Hematopoietic multipotent progenitor cell treated with erythropoietin and hydrocortisone succinate and interleukin-3 and kit ligand, for 17 days (in vitro differentiated cells): ENCODE measurements around the gene PARP12.
A peak's percentile ranks its signal among the peaks of the same experiment; 100 is the strongest.

Experiments used
- DNase-seq: peaks from one replicate; pipeline ENCODE4 v3.0.0-alpha.2; 2015; ENCODE audit warnings: low spot score

PARP12 gene

DNA sequence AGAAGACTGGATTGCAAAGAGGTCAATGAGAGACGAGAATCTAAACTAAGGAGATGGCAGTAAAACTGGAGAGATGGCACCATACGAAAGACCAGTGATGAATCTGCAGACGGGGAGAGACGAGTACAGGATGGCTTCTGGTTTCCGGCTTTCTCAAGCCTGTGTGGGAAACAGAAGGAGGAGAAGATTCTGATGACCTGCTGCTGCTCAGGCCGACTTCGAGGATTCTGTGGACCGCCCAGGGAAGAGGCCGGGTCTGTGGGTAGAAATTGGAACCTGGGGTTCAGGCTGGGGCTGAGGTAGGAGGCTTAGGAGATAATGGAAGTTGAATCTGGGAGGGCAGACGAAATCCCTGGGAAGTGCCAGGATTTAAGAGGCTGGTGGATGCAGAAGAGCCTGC, 48.6 kb downstream of the PARP12 start:
- no peak for DNase-seq

- DNase-seq: no peak
Measured at GRCh38 chr7:140013676-140014075, 49.1 kb downstream of the PARP12 start.

- DNase-seq: no peak
Measured at GRCh38 chr7:140010194-140010895, 52.4 kb downstream of the PARP12 start.

- DNase-seq: no peak
Measured at GRCh38 chr7:140009735-140010134, 53.0 kb downstream of the PARP12 start.

GRCh38 chr7:140008755-140009610, 53.8 kb downstream of the PARP12 start:
- DNase-seq: no peak

DNA sequence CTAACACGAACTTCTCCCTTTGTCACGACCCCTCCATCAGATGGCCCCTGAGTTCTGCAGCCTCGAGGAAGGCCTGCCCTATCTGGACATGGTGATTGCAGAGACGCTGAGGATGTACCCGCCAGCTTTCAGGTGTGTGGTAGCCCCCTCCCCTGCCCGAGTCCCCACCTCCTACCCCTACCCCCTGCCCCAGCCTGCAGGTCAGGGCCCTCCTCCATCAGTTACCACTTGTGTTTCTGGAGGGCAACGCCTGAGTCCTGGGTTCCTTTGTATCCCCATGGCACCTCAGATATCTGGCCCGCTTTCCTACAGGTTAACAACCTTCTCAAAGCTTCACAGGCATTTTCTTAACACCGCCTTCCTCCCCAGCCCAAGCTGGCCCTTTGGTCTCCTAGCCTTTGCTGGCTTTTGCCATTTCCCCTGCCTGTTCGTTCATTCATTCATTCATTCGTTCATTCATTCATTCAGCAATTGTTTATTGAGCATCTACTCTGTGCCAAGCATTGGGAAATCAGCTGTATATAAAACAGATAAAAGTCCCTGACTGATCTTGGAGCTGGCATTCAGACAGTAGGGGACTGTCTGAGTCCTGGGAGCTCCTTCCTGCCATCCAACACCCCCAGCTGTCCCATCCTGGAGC, 55.6 kb downstream of the PARP12 start:
- DNase-seq: no peak

DNA sequence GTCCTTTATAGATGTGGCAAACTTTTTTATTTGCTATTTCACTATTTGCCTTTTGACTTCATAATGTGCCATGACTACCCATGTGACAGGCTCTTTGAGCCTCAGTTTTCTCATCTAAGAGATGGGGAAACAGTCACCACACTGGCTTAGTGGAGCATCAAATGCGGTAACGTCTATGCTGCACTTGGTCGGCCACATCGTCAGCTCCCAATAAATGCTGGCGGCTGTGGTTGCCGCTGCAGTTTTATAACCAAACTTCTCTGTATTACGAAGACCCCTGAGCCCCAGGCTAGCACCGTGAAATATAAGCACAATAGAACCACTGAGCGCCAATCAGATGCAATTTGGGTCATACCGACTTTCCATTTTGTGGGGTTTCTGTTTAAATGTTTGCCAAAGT, 56.2 kb downstream of the PARP12 start:
- DNase-seq: no peak

- DNase-seq: no peak
Measured at GRCh38 chr7:140005754-140006503, 56.8 kb downstream of the PARP12 start.

GRCh38 chr7:140005341-140005740, 57.4 kb downstream of the PARP12 start:
- no peak for DNase-seq

DNA sequence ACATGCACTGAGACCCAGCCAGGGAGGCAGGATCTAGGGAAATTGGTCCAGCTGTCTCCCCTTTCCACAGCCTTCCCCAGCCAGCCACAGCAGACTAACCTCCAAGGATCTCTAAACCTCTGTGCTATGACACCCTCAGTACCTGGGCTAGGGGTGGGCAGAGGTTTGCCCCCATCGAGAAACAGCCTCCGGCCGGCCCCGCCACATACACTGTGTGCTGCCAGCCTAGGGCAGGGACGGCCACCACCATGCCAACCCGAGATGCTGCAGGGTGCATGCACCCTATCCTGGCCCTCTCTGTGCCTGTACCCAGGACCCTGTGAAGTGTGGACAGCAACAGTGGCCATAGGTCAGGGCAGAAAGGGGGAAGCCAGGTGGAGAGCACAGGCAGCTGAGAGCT, 58.1 kb downstream of the PARP12 start:
- no peak for DNase-seq

- peak; percentile 52 for DNase-seq
Measured at GRCh38 chr7:140003913-140004382, 58.8 kb downstream of the PARP12 start.

GRCh38 chr7:140000666-140001268, 62.0 kb downstream of the PARP12 start:
- DNase-seq: no peak

DNA sequence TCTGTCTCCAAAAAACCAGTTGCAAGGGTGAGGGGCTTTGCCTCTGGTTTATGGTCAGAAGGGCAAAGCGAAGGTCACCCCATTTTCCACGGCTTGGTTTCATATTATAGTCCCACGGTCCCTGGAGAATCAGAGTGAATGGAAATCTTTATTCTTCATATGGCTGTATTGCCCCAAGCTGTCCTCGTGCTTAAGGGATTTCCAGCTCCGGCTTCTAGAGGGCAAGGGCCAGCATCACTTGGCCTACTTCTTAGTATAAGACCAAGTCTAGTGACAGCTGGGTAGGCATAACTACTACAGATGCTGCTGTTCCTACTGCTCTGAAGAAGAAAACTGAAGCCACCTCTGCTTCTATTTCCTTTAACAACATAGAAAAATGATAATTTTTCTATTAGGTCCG, 63.2 kb downstream of the PARP12 start:
- DNase-seq: no peak

GRCh38 chr7:139998572-139998971, 64.2 kb downstream of the PARP12 start:
- no peak for DNase-seq

GRCh38 chr7:139995017-139995915, 67.5 kb downstream of the PARP12 start:
- DNase-seq: no peak

- DNase-seq: no peak
Measured at GRCh38 chr7:139994356-139994755, 68.4 kb downstream of the PARP12 start.

- DNase-seq: no peak
Measured at GRCh38 chr7:139993592-139993991, 69.2 kb downstream of the PARP12 start.

- DNase-seq: no peak
Measured at GRCh38 chr7:139993169-139993568, 69.6 kb downstream of the PARP12 start.

- no peak for DNase-seq
Measured at GRCh38 chr7:139992353-139993044, 70.3 kb downstream of the PARP12 start.

DNA sequence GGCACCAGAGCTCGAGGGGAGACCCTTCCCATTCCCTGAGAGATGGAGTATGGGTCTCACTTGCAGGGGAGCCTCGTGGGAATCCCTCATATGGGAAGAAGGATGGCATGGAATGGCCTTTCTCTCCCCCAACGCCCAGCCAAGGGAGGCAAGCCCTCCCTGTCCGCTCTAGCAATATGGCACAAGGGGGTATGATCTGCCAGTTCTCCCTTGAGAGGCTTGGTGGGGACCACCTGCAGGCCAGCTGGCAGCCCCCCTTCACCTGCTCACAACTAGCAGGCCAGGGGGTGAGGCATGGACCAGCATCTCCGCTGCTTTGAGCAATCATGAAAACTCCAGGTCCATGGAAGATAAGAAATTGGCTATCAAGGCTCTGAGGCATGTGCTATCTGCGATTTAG, 70.8 kb downstream of the PARP12 start:
- no peak for DNase-seq
